Glomerular visceral epithelial cell (primary cell): ENCODE results near the gene TRAF1.

Experiments
- DNase-seq: peaks from one replicate; pipeline ENCODE4 v3.0.0-alpha.2; 2016; ENCODE audit errors: extremely low spot score

The TRAF1 gene

DNA sequence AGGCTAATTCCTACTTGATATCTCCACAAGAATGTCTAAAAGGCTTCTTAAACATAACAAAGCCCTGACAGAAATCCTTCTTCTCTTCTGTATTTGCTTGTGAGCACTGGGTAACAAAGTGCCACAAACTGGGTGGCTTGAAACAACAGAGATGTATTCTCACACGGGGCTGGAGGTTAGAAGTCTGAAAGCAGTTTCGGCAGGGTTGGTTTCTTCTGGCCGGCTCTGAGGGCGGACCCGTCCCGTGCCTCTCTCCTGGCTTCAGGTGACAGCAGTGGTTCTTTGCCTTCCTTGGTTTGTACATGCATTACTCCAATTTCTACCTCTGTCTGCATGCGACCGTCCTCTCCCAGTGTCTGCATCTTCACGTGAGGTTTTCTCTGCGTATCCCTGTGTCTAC, 14.0 kb upstream of the TRAF1 start:
- DNase-seq, result no peak

DNA sequence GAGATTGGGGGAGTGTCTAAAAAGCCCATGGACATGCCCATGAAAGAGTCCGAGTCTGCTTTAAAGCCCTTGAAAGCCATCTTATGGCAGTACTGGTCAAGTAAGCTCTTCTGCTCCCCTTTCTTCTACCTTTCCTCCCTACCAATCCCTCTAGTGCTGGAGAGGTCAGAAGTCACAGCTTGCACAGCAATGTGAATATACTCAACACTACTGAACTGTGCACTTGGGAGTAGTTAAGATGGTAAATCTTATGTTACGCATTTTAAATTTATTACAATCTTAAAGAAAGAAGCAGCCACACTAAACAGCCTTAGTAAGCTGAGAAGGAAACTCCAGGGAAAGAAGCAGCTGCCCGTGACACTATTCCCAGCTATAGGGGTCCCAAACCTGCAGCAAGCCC, 12.3 kb upstream of the TRAF1 start:
- DNase-seq, result no peak

DNA sequence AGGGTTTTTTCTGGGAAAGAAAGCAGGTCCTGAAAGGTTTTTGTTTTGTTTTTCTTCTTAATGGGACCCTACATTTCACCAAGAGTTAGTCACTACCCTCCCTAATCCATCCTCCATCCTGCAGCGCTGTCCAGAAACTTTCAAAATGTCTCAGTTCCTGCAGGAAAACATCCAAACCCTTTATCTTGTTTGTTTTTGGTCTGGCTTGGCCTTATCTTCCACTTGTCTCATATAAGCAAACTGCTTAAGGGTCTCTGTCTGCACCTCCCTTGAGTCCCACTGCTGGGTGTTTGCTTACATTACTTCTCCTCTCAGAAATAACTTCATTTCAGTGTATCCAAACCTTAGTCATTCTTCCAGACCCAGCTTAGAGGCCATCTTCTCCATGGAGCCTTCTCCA, 11.0 kb upstream of the TRAF1 start:
- DNase-seq, result no peak

DNA sequence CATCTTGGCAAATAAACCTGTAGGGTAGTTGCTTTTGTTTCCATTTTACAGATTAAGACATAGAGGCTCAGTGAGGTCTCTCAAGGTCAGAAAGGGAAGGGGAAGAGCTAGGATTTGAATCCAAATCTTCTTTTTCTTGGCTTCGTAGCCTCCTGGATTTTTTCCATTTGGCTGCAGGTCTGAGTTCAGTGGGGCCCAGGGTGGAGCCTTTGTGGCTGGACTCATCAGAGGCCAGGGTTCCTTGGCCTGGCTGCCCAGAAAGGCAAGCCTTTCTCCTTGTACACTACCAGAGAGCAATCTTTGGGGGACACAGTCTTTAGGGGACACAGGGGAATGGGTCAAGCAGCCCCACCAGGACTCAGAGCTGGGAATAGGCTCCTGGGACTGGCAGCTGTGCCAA, 10.5 kb upstream of the TRAF1 start:
- no peak for DNase-seq

DNA sequence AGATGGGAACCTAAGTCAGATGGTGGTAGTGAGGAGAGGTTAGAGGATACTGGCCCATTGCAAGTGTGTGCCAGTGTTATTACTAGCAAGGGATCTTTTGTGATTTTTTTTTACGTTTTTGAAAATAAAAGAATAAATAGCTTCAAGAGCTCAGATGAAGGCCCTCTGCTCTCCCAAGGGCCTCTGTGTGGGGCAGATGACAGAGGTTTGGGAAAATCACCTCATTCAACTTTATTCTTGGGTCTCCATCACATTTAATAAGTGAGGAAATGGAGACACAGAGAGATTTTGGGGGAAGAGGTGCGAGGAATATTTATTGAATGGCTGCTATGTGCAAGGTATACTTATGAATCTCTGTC, 10.1 kb upstream of the TRAF1 start:
- no peak for DNase-seq

DNA sequence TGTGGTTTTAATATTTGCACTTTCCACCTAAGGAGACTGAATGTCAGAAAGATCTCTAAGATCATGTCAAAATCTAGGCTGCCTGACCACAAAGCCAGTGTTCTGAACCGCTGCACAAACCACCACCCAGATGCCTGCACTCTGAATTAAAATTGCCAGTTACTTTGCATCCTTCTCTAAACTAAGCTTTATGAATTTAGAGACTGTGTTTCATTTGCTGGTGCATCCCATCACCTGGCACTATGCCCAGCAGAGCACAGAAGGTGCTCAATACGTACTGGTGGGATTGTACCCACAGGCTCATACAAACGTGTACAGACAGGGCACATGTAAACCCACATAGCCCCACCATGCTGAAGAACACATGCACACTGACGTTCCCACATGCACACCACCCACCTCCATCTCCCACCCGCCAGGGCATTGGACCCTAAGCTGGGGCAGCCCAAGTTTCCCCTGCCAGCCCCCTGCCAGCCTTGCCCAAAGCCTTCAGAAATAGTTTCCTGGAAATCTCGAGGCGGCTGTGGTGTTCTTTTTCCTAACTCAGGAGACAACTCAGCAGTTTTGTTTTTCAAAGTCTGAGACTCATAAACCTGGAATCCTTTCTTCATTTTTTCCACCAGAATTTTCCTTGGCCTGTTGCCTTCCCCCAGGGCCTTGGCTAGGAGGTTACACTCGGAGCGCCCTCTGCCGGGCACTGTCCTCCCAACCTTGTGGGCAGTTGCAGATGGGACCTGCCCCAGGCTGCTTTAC, 9.6 kb upstream of the TRAF1 start:
- peak; percentile 93 for DNase-seq

DNA sequence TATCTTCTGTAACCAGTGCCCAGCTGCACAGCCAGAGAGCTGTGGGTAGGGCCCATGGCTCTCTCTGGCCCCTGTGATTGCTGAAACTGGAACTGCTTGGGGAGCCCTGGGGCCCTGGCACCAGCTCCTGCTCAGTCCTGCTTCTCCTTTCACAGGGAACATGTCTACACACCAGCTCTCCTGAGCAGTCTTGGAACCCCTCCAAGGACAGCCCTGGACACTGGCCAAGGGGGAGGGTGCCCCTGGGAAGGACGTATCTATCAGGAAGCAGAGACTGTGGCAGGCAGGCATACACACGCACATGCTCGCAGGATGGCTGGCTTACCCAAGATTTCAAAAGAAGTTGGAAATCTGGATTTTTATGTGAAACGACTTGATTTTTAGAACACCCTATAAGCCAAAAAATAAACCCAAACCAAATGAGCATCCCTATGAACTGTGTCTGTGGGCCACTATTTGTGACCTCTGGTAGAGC, 8.8 kb upstream of the TRAF1 start:
- DNase-seq, result peak; percentile 98

DNA sequence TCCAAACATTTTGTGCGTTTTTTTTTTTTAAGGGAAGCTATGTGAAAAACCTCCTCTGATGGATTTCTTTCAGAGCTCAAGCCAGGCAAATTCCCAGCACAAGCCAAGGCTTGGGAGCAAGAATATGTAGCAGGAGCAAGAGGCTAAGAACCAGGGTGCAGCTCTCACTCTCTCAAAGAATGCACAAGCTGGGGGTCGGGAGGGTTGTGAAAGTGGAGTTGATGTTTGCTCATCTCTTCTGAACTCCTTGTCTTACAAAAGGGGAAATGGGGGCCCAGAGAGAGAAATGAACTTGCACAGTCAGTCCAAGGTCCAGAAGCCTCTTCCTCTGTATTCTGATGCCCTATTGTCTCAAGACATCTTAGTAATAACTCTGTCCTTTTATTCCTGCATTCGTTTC, 7.7 kb upstream of the TRAF1 start:
- no peak for DNase-seq

DNA sequence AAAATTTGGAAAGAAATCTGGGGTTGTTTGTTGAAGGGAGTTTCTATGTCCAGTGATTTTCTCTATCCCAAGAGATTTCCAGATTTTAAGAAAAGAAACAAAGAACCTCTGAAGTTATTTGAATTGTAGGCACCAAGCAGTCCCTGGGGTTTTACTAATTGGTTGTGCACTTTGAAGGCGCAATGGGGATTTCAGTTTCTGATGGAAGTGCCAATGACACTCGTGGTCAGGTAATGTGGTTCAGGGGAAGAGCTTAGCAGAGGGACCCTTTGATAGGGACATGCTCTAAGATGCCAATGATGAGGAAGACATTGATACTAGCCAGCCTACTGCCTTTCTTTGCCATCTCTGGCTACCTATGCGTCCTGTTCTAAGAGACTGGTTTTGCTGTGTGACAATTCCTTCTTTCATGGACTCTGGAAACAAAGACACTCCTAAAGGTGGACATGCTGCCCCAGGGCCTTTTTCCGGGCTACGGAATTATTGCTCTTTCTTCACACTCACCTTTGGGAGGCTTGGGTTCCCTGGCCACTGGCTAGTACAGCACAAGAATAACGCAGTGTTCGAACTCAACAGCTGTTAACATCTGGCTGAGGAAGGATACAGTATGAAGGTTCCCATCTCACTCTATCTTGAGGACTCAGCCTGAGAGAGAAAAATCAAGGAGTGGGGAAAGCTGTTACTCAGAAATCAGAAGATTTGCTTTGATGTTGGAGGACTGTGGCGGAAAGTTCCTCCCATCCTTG, 6.9 kb upstream of the TRAF1 start:
- no peak for DNase-seq

DNA sequence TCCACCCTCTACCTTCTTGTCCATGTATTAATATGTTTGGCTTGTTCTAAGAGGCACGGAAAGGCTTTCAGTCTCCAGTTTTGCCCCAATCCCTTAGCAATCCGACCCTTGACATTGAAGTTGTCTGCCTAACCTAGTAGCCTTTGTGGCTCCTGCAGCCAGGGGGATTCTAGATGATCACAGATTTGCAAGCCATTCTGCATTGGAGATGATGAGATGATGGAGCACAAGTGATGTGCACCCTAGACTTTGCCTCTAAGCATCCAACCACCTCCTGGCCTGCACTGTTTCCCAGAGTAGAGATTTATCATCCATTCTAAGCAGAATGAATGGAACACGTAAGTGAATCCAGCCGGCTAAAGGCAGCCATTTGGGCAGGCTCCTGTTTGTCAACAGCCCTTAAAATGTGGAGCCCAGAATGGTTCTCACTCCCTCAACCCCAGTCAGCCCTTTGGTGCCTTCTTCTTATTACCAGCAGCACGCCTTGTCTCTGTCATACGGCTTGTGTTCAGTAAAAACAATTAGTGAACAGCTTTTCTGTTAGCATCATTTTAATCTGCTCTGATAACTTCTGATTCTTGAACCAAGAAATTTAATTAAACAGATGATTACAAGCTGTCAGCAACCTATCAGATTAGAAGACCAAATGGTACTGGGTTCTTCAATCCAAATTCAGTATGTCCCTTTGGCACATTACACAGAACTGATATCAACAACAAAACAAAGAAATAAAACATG, 5.7 kb upstream of the TRAF1 start:
- no peak for DNase-seq

DNA sequence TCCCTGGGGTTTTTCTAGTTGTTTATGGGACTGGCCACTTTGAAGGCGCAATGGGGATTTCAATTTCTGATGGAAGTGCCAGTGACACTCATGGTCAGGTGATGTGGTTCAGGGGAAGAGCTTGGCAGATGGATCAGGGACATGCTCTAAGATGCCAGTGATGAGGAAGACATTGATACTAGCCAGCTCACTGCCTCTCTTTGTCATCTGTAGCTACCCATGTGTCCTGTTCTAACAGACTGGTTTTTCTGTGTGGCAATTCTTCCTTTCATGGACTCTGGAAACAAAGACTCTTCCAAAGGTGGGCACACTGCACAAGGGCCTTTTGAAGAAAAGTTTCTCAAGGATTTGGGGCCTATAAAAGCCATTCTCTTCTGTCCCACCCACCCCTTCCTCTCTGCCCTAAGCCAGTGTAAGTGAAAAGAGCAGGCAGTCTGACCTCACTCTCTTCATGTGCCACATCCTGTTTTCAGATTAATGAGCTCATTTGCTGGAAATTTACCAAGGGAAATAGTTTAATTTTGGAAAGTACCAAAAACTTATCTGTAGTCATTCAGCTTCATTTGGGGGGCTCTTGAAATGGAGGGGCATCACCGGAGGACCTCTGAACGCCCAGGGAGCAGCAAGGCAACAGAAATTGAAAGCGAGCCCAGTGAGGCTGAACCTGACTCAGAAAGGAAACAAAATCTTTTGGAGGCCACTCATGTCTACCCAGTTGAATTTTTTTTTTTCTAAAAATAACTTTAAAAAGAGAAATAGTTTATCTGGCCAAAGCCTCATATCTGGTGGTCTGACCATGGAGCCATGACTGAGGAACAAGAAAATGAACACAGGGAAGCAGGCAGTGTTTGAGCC, 4.9 kb upstream of the TRAF1 start:
- DNase-seq, result peak; percentile 71

DNA sequence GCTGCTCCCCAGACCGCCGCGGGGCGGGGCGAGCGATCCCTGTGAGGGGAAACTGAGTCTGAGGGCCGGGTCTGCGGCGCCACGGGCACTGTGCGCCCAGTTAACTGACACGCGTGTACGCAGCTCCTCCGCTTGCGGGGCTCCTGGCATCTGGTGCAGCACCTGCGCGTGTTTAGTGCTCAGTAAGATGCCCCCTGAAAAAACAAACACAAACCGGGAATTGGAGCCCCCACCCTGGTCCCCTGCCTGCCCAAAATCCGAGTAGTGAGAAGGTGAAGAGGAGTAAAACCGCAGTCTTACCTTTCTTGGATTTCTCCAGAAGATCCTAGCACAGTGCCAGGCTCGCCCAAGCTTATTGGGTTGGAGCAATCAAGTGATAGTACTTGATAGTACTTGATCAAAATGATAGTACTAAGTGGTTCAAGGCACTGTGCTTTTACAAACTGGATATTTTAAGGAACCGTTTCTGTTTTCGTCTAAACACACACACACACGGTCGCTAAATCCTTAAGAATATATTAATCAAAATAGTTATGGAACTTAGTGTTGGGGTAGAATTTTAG, 2.7 kb upstream of the TRAF1 start:
- no peak for DNase-seq

DNA sequence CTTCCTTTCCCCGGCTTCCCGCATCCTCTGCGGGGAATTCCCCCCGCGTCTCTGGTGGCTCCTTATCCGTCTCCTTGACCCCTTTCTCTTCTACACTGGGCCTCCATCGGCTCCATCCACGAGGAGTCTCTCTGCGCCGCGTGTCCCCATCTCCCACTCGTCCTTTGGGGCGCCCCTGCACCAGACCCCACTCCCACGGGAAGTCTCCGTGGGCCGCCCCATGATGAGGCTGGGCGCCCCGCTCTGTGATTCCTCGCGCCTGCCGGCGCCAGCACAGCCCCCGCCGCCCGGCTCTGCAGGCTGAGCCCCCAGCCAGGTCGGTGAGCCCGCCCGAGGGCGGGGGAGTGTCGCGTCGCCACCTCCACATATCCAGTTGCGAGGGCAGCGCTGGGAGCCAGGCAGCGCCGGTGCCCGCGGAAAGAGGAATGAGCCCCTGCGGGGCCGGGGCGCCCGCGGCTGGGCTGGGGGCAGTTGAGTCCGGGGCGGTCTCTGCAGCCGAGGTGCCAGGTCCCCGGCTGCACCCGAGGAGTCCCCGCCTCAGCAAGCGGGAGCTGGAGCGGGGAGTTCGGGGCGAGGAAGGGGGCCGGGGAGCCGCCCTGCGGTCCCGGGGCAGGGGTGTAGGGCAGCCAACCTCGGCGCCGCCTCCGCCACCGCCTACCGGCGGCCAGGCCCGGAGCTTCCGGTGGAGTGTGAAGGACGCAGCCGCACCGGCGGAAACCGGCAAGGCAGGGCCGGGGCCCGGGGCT, 2.1 kb upstream of the TRAF1 start:
- peak; percentile 54 for DNase-seq

DNA sequence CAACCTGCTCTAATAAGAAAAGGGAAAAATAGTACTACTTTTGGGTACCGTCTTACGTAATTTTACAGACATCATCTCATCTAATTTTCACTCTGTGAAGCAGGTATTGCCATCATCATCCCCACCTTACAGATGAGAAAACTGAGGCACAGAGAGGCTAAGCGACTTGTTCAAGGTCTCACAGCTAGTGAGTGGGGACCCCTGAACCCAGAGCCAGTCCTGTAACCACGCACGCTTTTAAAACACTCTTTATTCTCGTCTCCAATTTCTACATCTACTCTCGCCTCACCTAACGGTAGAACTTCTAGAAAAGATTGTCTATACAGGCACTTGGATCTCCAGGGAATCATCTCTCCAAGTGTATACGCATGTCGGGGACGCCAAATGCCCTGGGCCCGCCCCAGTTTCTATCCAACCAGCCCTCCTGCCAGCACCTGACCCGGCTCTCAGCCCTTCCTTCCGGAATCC, 1.5 kb upstream of the TRAF1 start:
- DNase-seq, result no peak

DNA sequence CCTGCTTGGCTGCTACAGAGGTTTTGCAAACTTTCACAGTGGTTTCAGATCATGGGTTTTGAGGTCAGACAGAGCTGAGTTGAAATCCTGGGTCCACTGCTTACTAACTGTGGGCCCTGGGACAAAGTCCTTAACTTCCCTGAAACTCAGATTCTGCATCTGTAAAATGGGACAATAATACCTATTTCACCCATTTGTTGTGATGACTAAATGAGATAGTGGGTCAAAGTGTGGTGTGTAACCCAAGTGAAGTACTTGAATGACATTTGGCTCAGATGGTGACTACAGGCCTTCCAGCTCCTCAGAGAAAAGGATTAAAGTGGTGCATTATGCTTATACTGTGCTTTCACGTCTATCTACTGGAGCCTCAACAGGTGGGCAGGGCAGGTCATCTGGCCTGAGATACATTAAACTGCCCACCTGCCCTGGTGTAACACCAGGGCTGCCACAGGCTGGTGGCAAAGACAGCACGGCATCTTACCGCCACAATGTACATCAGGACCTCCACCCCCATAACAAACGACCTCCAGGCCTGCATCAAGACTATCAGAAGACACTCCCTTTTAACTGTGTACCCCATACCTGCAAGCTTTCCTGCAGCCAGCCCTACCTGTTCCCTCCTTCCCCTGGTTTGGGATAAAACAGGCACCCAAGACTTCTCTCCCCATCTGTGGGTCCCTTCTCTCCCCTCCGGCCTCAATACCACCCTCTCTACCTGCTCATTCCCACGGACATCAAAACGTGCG, 846 bp upstream of the TRAF1 start:
- DNase-seq, result no peak

DNA sequence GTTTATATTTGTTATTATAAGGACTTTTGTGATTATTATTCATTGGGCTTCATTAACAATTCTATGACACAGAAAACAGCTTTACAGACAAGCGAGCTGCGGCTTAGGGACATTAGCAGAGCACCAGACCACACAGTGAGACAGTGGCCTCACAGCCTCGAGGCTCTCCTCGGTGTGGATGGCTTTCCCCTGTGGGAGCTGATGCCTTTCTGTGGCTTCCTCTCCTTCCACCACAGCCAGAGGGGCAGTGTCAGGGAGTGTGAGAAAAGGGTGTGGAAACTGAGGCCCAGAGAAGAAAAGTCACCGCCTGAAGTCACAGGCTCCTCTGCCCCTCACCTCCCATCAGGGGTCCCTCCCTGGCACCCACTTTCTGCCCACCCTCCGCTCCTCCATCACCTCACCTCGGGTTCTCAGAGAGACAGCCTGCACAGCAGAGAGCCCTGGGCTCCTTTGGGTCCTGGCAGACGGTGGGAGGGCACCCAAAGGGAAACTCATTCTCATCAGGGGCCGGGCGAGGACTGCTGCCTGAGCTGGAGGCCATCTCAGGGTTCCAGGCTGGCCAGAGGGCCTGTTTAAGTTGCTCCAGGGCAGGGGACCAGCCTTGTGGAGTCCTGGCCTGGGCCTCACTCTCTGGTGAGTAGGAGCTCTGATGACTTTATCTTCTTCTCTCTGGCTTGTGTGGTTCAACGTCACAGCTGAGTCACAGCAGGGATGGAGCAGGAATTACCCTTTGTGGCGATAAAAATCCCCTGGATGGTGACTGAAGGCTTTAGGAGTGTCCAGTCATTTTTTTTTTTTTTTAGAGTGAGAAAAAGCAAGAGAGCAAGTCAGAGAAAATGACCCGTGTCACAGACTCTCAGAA, 830 bp downstream of the TRAF1 start:
- DNase-seq, result peak; percentile 89

DNA sequence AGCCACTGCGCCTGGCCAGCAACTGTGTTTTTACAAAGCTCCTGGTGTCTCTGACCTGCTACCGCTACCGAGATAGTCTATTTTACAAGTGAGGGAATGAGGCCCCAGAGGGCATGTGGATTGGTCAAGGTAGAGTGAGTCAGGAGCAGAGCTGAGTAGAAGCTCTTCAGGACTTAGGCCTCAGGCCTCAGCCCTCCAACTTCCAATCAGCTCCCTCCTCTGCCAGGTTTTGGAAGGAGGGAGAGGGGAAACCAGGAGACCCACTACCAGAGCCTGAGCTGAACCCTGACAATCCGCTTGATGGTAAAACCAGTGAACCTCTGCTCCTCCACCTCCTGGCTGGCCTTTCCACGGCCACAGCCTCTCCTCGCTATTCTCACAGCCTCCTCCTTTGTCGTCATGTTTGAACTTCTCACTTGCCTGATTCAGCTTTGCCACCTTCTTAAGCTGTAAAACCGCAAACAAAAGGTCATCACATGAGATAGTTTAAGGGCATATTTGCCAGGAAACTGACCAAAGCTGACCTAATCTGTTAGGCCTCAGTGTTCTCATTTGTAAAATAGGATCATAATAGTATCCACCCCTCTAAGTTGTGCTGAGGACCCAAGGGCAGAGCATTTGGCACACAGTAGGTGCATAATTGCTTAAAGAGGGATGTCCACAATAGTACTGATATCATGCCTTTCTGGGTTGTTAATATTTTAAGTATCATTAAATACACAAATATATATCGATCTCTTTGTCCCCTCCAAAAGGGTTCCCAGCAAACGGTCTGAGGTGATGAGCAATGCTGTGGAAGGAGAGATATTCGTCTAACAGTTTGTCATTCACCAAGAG, 1.7 kb downstream of the TRAF1 start:
- peak; percentile 64 for DNase-seq
